RWPE2 (cell line): Measurements from ENCODE around the gene VWA2.

ENCODE experiments used
- ATAC-seq: fragments of 200-7000 bp; cut with Tn5 transposase; 3 replicates; pipeline ENCODE4 v1.9.1; 2021; ENCODE audit warnings: low read depth
- DNase-seq: peaks from one replicate; pipeline ENCODE4 v3.0.0-alpha.2; 2020; ENCODE audit warnings: low spot score
- H3K27ac ChIP-seq: fragments of 450-650 bp; 2 replicates; pipeline ENCODE4 v1.5.1; 2017; ENCODE audit warnings: mild to moderate bottlenecking; ENCODE audit not compliant: poor library complexity, severe bottlenecking
- H3K27me3 ChIP-seq: fragments of 250-450 bp; sonication (Bioruptor Pico); 2 replicates; pipeline ENCODE4 v1.5.1; 2021; ENCODE audit warnings: mild to moderate bottlenecking, moderate library complexity; ENCODE audit not compliant: insufficient read depth, poor library complexity, severe bottlenecking
- H3K36me3 ChIP-seq: fragments of 250-450 bp; sonication (Bioruptor Pico); 2 replicates; pipeline ENCODE4 v1.5.1; 2020; ENCODE audit warnings: low read depth, mild to moderate bottlenecking, moderate library complexity
- H3K4me1 ChIP-seq: fragments of 250-450 bp; sonication (Bioruptor Pico); 2 replicates; pipeline ENCODE4 v1.5.1; 2021; ENCODE audit warnings: mild to moderate bottlenecking, moderate library complexity; ENCODE audit not compliant: insufficient read depth, poor library complexity, severe bottlenecking
- H3K4me3 ChIP-seq: fragments of 250-450 bp; sonication (Bioruptor Pico); 2 replicates; pipeline ENCODE4 v1.5.1; 2021; ENCODE audit warnings: mild to moderate bottlenecking, moderate library complexity; ENCODE audit not compliant: severe bottlenecking
- H3K9me3 ChIP-seq: fragments of 250-450 bp; sonication (Bioruptor Pico); 2 replicates; pipeline ENCODE4 v1.5.1; 2021; ENCODE audit warnings: mild to moderate bottlenecking, moderate library complexity; ENCODE audit not compliant: severe bottlenecking
- CTCF ChIP-seq: fragments of 450-650 bp; IDR thresholded peaks from one replicate; pipeline ENCODE4 v1.5.1; 2017; ENCODE audit warnings: mild to moderate bottlenecking, moderate library complexity; ENCODE audit not compliant: poor library complexity, severe bottlenecking

Gene VWA2

GRCh38 chr10:114315566-114316420 is 76.7 kb downstream of the VWA2 start:
- peaks cover 10% of the 10 kb centered on the region for H3K4me1 ChIP-seq
- no peak overlapping the region for H3K27ac ChIP-seq
- no peak overlapping the region for H3K4me3 ChIP-seq
- TF ChIP-seq CTCF = no peak
- no peak for DNase-seq
- no peaks in the 10 kb centered on the region for H3K36me3 ChIP-seq
- ATAC-seq = no peak
- H3K9me3 ChIP-seq = no peaks in the 10 kb centered on the region
- no peaks in the 10 kb centered on the region for H3K27me3 ChIP-seq

- Histone ChIP-seq H3K9me3 (no peaks in the 10 kb centered on the region), H3K27ac (no peak overlapping the region), H3K27me3 (no peaks in the 10 kb centered on the region), H3K36me3 (no peaks in the 10 kb centered on the region), H3K4me1 (peaks cover 17% of the 10 kb centered on the region), H3K4me3 (no peak overlapping the region)
- DNase-seq (no peak), ATAC-seq (no peak)
- TF ChIP-seq CTCF = no peak
Observed at GRCh38 chr10:114316744-114317143, 77.7 kb downstream of the VWA2 start.

GRCh38 chr10:114319406-114320248 is 80.6 kb downstream of the VWA2 start:
- no peak for TF ChIP-seq CTCF
- H3K27me3 ChIP-seq = no peaks in the 10 kb centered on the region
- H3K4me1 ChIP-seq = peaks cover 17% of the 10 kb centered on the region
- no peaks in the 10 kb centered on the region for H3K36me3 ChIP-seq
- DNase-seq = no peak
- ATAC-seq = no peak
- H3K27ac ChIP-seq = peak overlapping the region; percentile 83
- H3K9me3 ChIP-seq = no peaks in the 10 kb centered on the region
- no peak overlapping the region for H3K4me3 ChIP-seq

- no peak for TF ChIP-seq CTCF
- Histone ChIP-seq H3K4me3 (no peak overlapping the region), H3K27ac (peak overlapping the region; percentile 83), H3K36me3 (no peaks in the 10 kb centered on the region), H3K9me3 (no peaks in the 10 kb centered on the region), H3K27me3 (no peaks in the 10 kb centered on the region), H3K4me1 (peaks cover 17% of the 10 kb centered on the region)
- peak; percentile 98 for ATAC-seq
- DNase-seq = peak; percentile 99
Observed at GRCh38 chr10:114320249-114321116, 81.4 kb downstream of the VWA2 start.
